Epidermal melanocyte (primary cell): ENCODE results near the gene SLC25A14.

Experiments
- DNase-seq: peaks from one replicate; pipeline ENCODE4 v3.0.0; 2011; ENCODE audit warnings: low spot score; ENCODE audit not compliant: insufficient read length

The SLC25A14 gene

GRCh38 chrX:130378024-130378669 is 38.4 kb downstream of the SLC25A14 start:
- peak; percentile 22 for DNase-seq

- DNase-seq, result no peak
These were observed 45.8 kb downstream of the SLC25A14 start, which contains the start of gene GPR119 for GRCh38 chrX:130385520-130385919. TSS of gene GPR119 (minus strand) at chrX:130385674. CDS start at chrX:130385447, 227 bp downstream.

GRCh38 chrX:130386408-130386808 is 46.7 kb downstream of the SLC25A14 start:
- DNase-seq, result no peak

- DNase-seq, result peak; percentile 78
These were observed 53.8 kb downstream of the SLC25A14 start for GRCh38 chrX:130393451-130394074.

- no peak for DNase-seq
These were observed 55.6 kb downstream of the SLC25A14 start for GRCh38 chrX:130395341-130395740.

- peak; percentile 59 for DNase-seq
These were observed 61.9 kb downstream of the SLC25A14 start, which contains the start of gene RBMX2 for GRCh38 chrX:130401415-130402207. TSS of gene RBMX2 (plus strand) at chrX:130401987. CDS start at chrX:130402033, 46 bp downstream.

- DNase-seq, result no peak
These were observed 62.5 kb downstream of the SLC25A14 start for GRCh38 chrX:130402208-130402684.

GRCh38 chrX:130413415-130413814 is 73.7 kb downstream of the SLC25A14 start:
- no peak for DNase-seq

GRCh38 chrX:130414800-130415199 is 75.1 kb downstream of the SLC25A14 start:
- DNase-seq, result no peak

- DNase-seq, result no peak
These were observed 75.5 kb downstream of the SLC25A14 start for GRCh38 chrX:130415201-130415600.

GRCh38 chrX:130416785-130417184 is 77.1 kb downstream of the SLC25A14 start:
- DNase-seq, result no peak

- no peak for DNase-seq
These were observed 78.3 kb downstream of the SLC25A14 start for GRCh38 chrX:130418066-130418465.

- DNase-seq, result no peak
These were observed 79.0 kb downstream of the SLC25A14 start for GRCh38 chrX:130418740-130419139.

- no peak for DNase-seq
These were observed 79.5 kb downstream of the SLC25A14 start for GRCh38 chrX:130419263-130419662.
